ENCODE measurements around the gene DMRTC2. TPM values are rescaled to one million over a fixed set of nuclear protein-coding genes. Genes with fewer than 3 reads are reported as not detected.

DMRTC2 gene
- polyA plus RNA-seq, 1 experiment: not detected

- CTCF ChIA-PET: interaction anchor here (0.7 to 1.5 kb wide), 3 partner anchors 8 to 14 kb away, joined by 3 to 6 read pairs (median 3); partner anchors contain the start of gene RPS19
- H3K4me3 ChIP-seq (ENCODE audit: low read depth, low read length): no peak overlapping the region
- H3K27ac ChIP-seq (ENCODE audit: low read depth, low read length): no peak overlapping the region
- H3K27me3 ChIP-seq (ENCODE audit: control insufficient read depth, insufficient read depth, low read length): peaks cover 45% of the 10 kb centered on the region
- POLR2A ChIA-PET: no interaction called here
- no peaks in the 10 kb centered on the region for H3K9me3 ChIP-seq (ENCODE audit: control insufficient read depth, insufficient read depth, low read length)
- no peak for DNase-seq (ENCODE audit: low read depth, low spot score)
- TF ChIP-seq CTCF (IDR thresholded peaks at IDR 0.05; ENCODE audit: low read depth, low read length): no peak
These were observed 5.5 kb downstream of the DMRTC2 start for GRCh38 chr19:41850381-41850780.

DNA sequence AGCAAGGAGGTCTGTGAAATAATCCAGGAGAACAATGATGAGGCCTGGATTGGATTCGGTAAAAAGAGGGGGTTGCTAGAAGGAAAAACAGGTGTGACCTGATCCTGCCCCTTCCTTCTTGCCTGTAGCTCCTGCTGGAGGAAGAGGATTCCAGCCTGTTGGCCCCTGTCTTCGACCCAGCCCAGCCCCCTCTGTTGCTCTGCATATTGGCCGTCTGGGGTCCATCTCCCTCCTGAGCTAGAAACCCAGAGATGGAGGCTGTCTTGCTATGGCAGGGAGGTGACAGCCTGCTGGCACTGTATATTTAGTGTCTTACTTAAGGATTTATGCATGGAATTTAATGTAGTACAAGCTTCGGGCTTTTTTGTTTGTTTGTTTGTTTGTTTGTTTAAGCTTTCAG is 6.6 kb downstream of the DMRTC2 start:
- Histone ChIP-seq H3K27me3 (ENCODE audit: control insufficient read depth, insufficient read depth, low read length) (peaks cover 48% of the 10 kb centered on the region), H3K9me3 (ENCODE audit: control insufficient read depth, insufficient read depth, low read length) (no peaks in the 10 kb centered on the region), H3K27ac (ENCODE audit: low read depth, low read length) (no peak overlapping the region), H3K4me3 (ENCODE audit: low read depth, low read length) (no peak overlapping the region)
- TF ChIP-seq CTCF (IDR thresholded peaks at IDR 0.05; ENCODE audit: low read depth, low read length): no peak
- no peak for DNase-seq (ENCODE audit: low read depth, low spot score)
- ChIA-PET CTCF (interaction anchor here (0.9 to 2.3 kb wide), 2 partner anchors 16 to 56 kb away, joined by 3 to 13 read pairs; no protein-coding TSS in a partner anchor), POLR2A (no interaction called here)

DNA sequence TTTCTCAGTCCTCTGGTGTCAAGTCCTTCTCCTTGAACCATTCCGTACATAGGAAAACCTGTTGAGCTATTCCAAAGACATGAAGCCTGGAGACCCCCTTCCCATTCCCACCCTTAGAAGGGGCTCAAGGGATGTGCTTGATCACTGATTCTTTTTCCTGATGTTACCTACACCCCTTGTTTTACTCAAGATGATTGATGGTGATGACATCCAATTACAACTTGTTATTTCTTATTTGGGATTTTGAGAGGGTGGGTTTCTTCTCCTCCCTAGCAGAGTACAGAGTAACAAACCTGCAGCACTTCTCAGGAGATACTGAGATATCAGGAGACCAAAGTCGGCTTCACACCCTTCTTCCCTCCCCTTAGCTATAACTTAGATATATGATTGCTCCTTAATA is 8.5 kb downstream of the DMRTC2 start:
- no peak overlapping the region for H3K4me3 ChIP-seq (ENCODE audit: low read depth, low read length)
- H3K27me3 ChIP-seq (ENCODE audit: control insufficient read depth, insufficient read depth, low read length): peaks cover 46% of the 10 kb centered on the region
- H3K27ac ChIP-seq (ENCODE audit: low read depth, low read length): no peak overlapping the region
- H3K9me3 ChIP-seq (ENCODE audit: control insufficient read depth, insufficient read depth, low read length): no peaks in the 10 kb centered on the region
- ChIA-PET CTCF (interaction anchor here (2.3 kb wide), 1 partner anchor 18 kb away, joined by 13 read pairs; no protein-coding TSS in a partner anchor), POLR2A (no interaction called here)
- no peak for DNase-seq (ENCODE audit: low read depth, low spot score)
- TF ChIP-seq CTCF (IDR thresholded peaks at IDR 0.05; ENCODE audit: low read depth, low read length): no peak

- Histone ChIP-seq H3K27ac (ENCODE audit: low read depth, low read length) (no peak overlapping the region), H3K4me3 (ENCODE audit: low read depth, low read length) (no peak overlapping the region), H3K27me3 (ENCODE audit: control insufficient read depth, insufficient read depth, low read length) (peaks cover 46% of the 10 kb centered on the region), H3K9me3 (ENCODE audit: control insufficient read depth, insufficient read depth, low read length) (no peaks in the 10 kb centered on the region)
- DNase-seq (ENCODE audit: low read depth, low spot score): no peak
- ChIA-PET POLR2A (no interaction called here), CTCF (interaction anchor here (1.7 kb wide), 1 partner anchor 69 kb away, joined by 5 read pairs; no protein-coding TSS in a partner anchor)
- no peak for TF ChIP-seq CTCF (IDR thresholded peaks at IDR 0.05; ENCODE audit: low read depth, low read length)
These were observed 8.9 kb downstream of the DMRTC2 start for GRCh38 chr19:41853768-41854167.

- POLR2A ChIA-PET: interaction anchor here (0.6 to 2.7 kb wide), 6 partner anchors 9 to 420 kb away, joined by 3 to 28 read pairs (median 4); partner anchors contain the start of genes ARHGEF1 and RABAC1
- DNase-seq (ENCODE audit: low read depth, low spot score): no peak
- Histone ChIP-seq H3K4me3 (ENCODE audit: low read depth, low read length) (peak overlapping the region; percentile 99), H3K27ac (ENCODE audit: low read depth, low read length) (peak overlapping the region; percentile 95), H3K9me3 (ENCODE audit: control insufficient read depth, insufficient read depth, low read length) (no peaks in the 10 kb centered on the region), H3K27me3 (ENCODE audit: control insufficient read depth, insufficient read depth, low read length) (peaks cover 13% of the 10 kb centered on the region)
- TF ChIP-seq CTCF (IDR thresholded peaks at IDR 0.05; ENCODE audit: low read depth, low read length): no peak
- CTCF ChIA-PET: interaction anchor here (0.5 to 2.2 kb wide), 6 partner anchors 10 to 102 kb away, joined by 3 to 10 read pairs (median 6); no protein-coding TSS in a partner anchor
These were observed 14.4 kb downstream of the DMRTC2 start for GRCh38 chr19:41859213-41859617.
